IMR-90 (cell line): ENCODE data around the gene COL18A1. TPM values are rescaled to one million over a fixed set of nuclear protein-coding genes. Genes with fewer than 3 reads are reported as not detected.

Experiments
- ATAC-seq: fragments of 200-7000 bp; cut with Tn5 transposase; 2 replicates; pipeline ENCODE4 v1.9.1; 2020; ENCODE audit warnings: low read depth, mild to moderate bottlenecking, moderate library complexity
- BruUV-seq: library from RNA; stranded (reverse); fragments of 400-500 nt; replicated peaks from 2 replicates; lab custom pipeline; 2021; lab: Mats Ljungman, UMichigan
- CTCF ChIA-PET: fragments of 300-600 bp; formaldehyde crosslinking; extraction: SDS; loops from one replicate; lab custom pipeline; 2021; ENCODE audit warnings: antibody characterized with exemption; lab: Yijun Ruan, JAX
- POLR2A ChIA-PET: fragments of 300-600 bp; sonication (Branson Sonifier 250); formaldehyde crosslinking; loops from one replicate; lab custom pipeline; 2022; ENCODE audit warnings: antibody characterized with exemption; ENCODE audit not compliant: unreplicated experiment; lab: Charles Lee
- DNase-seq: peaks from one replicate; pipeline ENCODE4 v3.0.0; 2013
- H2AFZ ChIP-seq: replicated peaks from 2 replicates; pipeline ENCODE3; 2013; ENCODE audit warnings: low read length, mild to moderate bottlenecking; ENCODE audit not compliant: poor library complexity
- H2AK5ac ChIP-seq: 2 replicates; pipeline ENCODE4 v1.6.1; 2013; ENCODE audit warnings: low read depth, low read length, inconsistent platforms
- H2AK9ac ChIP-seq: replicated peaks from 2 replicates; pipeline ENCODE3; 2013; ENCODE audit warnings: mild to moderate bottlenecking, low read depth, low read length, moderate library complexity; ENCODE audit not compliant: poor library complexity
- H2BK120ac ChIP-seq: 2 replicates; pipeline ENCODE4 v1.6.1; 2013; ENCODE audit warnings: low read depth, low read length, inconsistent platforms
- H2BK15ac ChIP-seq: 3 replicates; pipeline ENCODE4 v1.6.1; 2013; ENCODE audit warnings: low read depth, low read length, inconsistent platforms
- H2BK20ac ChIP-seq: 2 replicates; pipeline ENCODE4 v1.6.1; 2013; ENCODE audit warnings: low read depth, mild to moderate bottlenecking, inconsistent platforms, low read length, moderate library complexity
- H2BK5ac ChIP-seq: 2 replicates; pipeline ENCODE4 v1.6.1; 2013; ENCODE audit warnings: mild to moderate bottlenecking, low read depth, low read length, inconsistent platforms; ENCODE audit not compliant: poor library complexity, severe bottlenecking
- H3K14ac ChIP-seq: replicated peaks from 2 replicates; pipeline ENCODE4 v1.6.1; 2013; ENCODE audit warnings: low read depth, low read length, inconsistent platforms
- H3K18ac ChIP-seq: 2 replicates; pipeline ENCODE4 v1.6.1; 2013; ENCODE audit warnings: low read depth, low read length, control low read depth
- H3K23ac ChIP-seq: 2 replicates; pipeline ENCODE4 v1.6.1; 2013; ENCODE audit warnings: low read depth, low read length, inconsistent platforms
- H3K27ac ChIP-seq: 2 replicates; pipeline ENCODE4 v1.5.1; 2013; ENCODE audit warnings: mild to moderate bottlenecking, control low read depth, low read length; ENCODE audit not compliant: insufficient read depth
- H3K27me3 ChIP-seq: 2 replicates; pipeline ENCODE4 v1.6.1; 2013; ENCODE audit warnings: low read length; ENCODE audit not compliant: control insufficient read depth, insufficient read depth
- H3K36me3 ChIP-seq: 2 replicates; pipeline ENCODE4 v1.6.1; 2013; ENCODE audit warnings: low read length, mixed read lengths; ENCODE audit not compliant: control insufficient read depth, insufficient read depth
- H3K4ac ChIP-seq: 2 replicates; pipeline ENCODE4 v1.6.1; 2013; ENCODE audit warnings: low read depth, low read length, inconsistent platforms
- H3K4me1 ChIP-seq: 2 replicates; pipeline ENCODE4 v1.6.1; 2013; ENCODE audit warnings: low read length, mixed read lengths; ENCODE audit not compliant: control insufficient read depth, insufficient read depth
- H3K4me2 ChIP-seq: 2 replicates; pipeline ENCODE4 v1.6.1; 2013; ENCODE audit warnings: low read depth, mild to moderate bottlenecking, control low read depth, low read length, moderate library complexity
- H3K4me3 ChIP-seq: 2 replicates; pipeline ENCODE4 v1.5.1; 2013; ENCODE audit warnings: low read depth, mild to moderate bottlenecking, control low read depth, low read length, moderate library complexity; ENCODE audit not compliant: insufficient read depth
- H3K56ac ChIP-seq: 2 replicates; pipeline ENCODE4 v1.6.1; 2013; ENCODE audit warnings: low read length, inconsistent platforms; ENCODE audit not compliant: insufficient read depth; ENCODE audit errors: extremely low read depth
- H3K79me1 ChIP-seq, 2 experiments: 2 replicates each; pipeline ENCODE4 v1.6.1; 2013; ENCODE audit warnings: low read length in 2 of 2, inconsistent platforms in 1 of 2, low read depth in 1 of 2
- H3K9ac ChIP-seq: 2 replicates; pipeline ENCODE4 v1.6.1; 2013; ENCODE audit warnings: low read depth, low read length, control low read depth
- H3K9me1 ChIP-seq: 2 replicates; pipeline ENCODE4 v1.6.1; 2013; ENCODE audit warnings: low read length, inconsistent platforms; ENCODE audit not compliant: insufficient read depth
- H3K9me3 ChIP-seq: 2 replicates; pipeline ENCODE4 v1.6.1; 2013; ENCODE audit warnings: low read length; ENCODE audit not compliant: control insufficient read depth, insufficient read depth
- H4K20me1 ChIP-seq: 2 replicates; pipeline ENCODE4 v1.6.1; 2013; ENCODE audit warnings: low read length, inconsistent platforms; ENCODE audit not compliant: insufficient read depth
- H4K5ac ChIP-seq: 2 replicates; pipeline ENCODE4 v1.6.1; 2013; ENCODE audit warnings: mild to moderate bottlenecking, low read depth, low read length, control low read depth
- H4K8ac ChIP-seq, 2 experiments: 2 replicates each; pipeline ENCODE4 v1.6.1; 2013; ENCODE audit warnings: low read depth in 2 of 2, low read length in 2 of 2, control low read depth in 1 of 2, inconsistent platforms in 1 of 2
- H4K91ac ChIP-seq: 2 replicates; pipeline ENCODE4 v1.6.1; 2013; ENCODE audit warnings: low read depth, low read length, inconsistent platforms; ENCODE audit not compliant: insufficient read depth
- BHLHE40 ChIP-seq: fragments of 150-350 bp; IDR thresholded peaks from 2 replicates; pipeline ENCODE4 v1.6.1; 2016; ENCODE audit warnings: mild to moderate bottlenecking, low read depth, low read length
- CHD1 ChIP-seq: IDR thresholded peaks from 2 replicates; pipeline ENCODE4 v1.6.1; 2012; ENCODE audit warnings: low read depth, low read length, improper control_type of control experiment
- ELK1 ChIP-seq: fragments of 150-350 bp; IDR thresholded peaks from 2 replicates; pipeline ENCODE4 v1.6.1; 2016; ENCODE audit warnings: low read depth, mild to moderate bottlenecking, low read length, moderate library complexity, borderline replicate concordance
- FOS ChIP-seq: fragments of 150-350 bp; IDR thresholded peaks from 2 replicates; pipeline ENCODE4 v1.6.1; 2016; ENCODE audit warnings: low read depth, low read length
- MAFK ChIP-seq: IDR thresholded peaks from 2 replicates; pipeline ENCODE4 v1.6.1; 2012; ENCODE audit warnings: low read depth, low read length, improper control_type of control experiment
- MAZ ChIP-seq: IDR thresholded peaks from 2 replicates; pipeline ENCODE4 v1.6.1; 2012; ENCODE audit warnings: low read depth, mild to moderate bottlenecking, low read length, improper control_type of control experiment, moderate library complexity, borderline replicate concordance
- MXI1 ChIP-seq: IDR thresholded peaks from 2 replicates; pipeline ENCODE4 v1.6.1; 2012; ENCODE audit warnings: low read depth, mild to moderate bottlenecking, low read length, moderate library complexity, borderline replicate concordance
- NFE2L2 ChIP-seq: fragments of 150-350 bp; IDR thresholded peaks from 2 replicates; pipeline ENCODE4 v1.6.1; 2016; ENCODE audit warnings: low read depth, mild to moderate bottlenecking, low read length
- POLR2A ChIP-seq: IDR thresholded peaks from 2 replicates; pipeline ENCODE4 v1.6.1; 2012; ENCODE audit warnings: mild to moderate bottlenecking, low read depth, low read length
- RAD21 ChIP-seq: IDR thresholded peaks from 2 replicates; pipeline ENCODE4 v1.6.1; 2012; ENCODE audit warnings: low read length, improper control_type of control experiment
- WGBS, 2 experiments: methylation state at CpG; one replicate each; pipeline versions ENCODE4 v1.1.5 to v1.1.7; 2013; ENCODE audit warnings: missing lambda C conversion rate in 2 of 2; ENCODE audit not compliant: insufficient read length in 1 of 2; ENCODE audit errors: extremely low coverage in 2 of 2; 5-methylcytosine and 5-hydroxymethylcytosine counted together
- dilution Hi-C: fragments of 300-500 bp; cut with HindIII; formaldehyde crosslinking; loops from one replicate; pipeline ENCODE4 v1.14.3; 2018; ENCODE audit warnings: low sequenced_read_pairs; ENCODE audit not compliant: unreplicated experiment
- in situ Hi-C: fragments of 300-500 bp; cut with MboI; formaldehyde crosslinking; loops from 3 replicates; pipeline ENCODE4 v1.14.3; 2019; ENCODE audit warnings: low sequenced_read_pairs, inconsistent platforms, mixed read lengths
- intact Hi-C: fragments of 100-400 bp; cut with micrococcal nuclease; formaldehyde crosslinking; loops from 2 replicates; pipeline ENCODE4 v1.10.0; 2022
- polyA plus RNA-seq, 3 experiments: library from polyadenylated mRNA; depleted of rRNA; stranded (reverse); fragments of >200 nt; gene quantifications; 2 replicates each; pipeline ENCODE4 v1.2.3, GENCODE V29; 2012; ENCODE audit warnings: low replicate concordance in 1 of 3
- total RNA-seq: library from RNA; depleted of rRNA; stranded (reverse); fragments of >200 nt; gene quantifications from 2 replicates; pipeline ENCODE4 v1.2.3, GENCODE V29; 2012
- TF ChIP-seq, protein P1 (sequence below): conservative IDR thresholded peaks from 2 replicates; pipeline ENCODE4 v1.5.1; 2012; ENCODE audit warnings: mild to moderate bottlenecking, low read depth, low read length, improper control_type of control experiment

The COL18A1 gene
- total and polyA plus RNA-seq, 2 of the 4 experiments (the other 2 are of a cell fraction) = 4.3 to 46.7 TPM

DNA sequence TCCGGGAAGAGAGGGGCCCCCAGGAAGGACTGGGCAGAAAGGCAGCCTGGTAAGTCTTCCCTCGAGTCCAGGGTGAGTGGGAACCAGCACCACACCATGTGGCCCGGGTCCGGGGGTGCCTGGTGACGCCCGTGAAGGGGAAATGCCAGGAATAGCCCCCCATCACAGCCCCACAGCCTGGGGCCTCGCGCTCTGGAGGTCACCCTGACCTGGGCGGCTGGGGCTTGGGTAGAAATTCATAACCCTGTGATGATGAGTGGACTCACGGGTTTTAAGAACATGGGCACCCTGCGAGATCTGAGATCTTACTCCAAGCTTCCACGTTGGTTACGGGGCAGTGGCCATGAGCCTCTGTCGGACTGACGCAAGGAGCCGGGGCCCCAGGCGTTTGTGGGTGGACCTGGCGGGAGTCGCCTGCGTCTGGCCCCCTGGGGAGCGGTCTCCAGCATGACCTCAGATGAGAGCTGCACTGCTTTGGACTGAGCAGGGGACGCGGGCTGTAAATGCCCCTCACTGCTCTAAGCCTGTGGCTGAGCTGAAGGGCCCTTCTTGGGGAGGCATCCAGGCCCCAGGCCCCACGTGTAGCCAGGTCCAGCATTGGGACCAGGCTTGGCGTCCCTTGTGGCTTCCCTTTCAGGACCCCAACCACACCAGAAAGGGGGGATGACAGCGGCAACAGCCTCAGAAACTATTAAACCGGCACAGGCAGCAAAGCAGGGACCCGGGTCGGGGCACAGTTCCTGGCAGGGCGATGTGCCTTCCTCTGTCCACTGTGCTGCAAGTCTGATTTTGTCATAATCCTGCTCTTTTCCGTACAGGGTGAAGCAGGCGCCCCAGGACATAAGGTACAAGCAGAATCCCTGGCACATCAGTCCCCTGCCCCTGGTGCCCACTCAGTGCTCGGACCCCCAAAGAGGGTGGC is 77.3 kb downstream of the COL18A1 start:
- H3K23ac ChIP-seq = no peak overlapping the region
- WGBS, 2 experiments = 93% methylated on average over 20 of the region's 33 CpGs; no CpG with 5 or more reads in 1 of the 2 experiments
- no peak overlapping the region for H2BK5ac ChIP-seq
- H4K91ac ChIP-seq = no peak overlapping the region
- no peak overlapping the region for H2AK5ac ChIP-seq
- H3K9ac ChIP-seq = no peak overlapping the region
- in situ Hi-C loops = no loop called here
- H3K56ac ChIP-seq = no peak overlapping the region
- H3K14ac ChIP-seq = no peak overlapping the region
- no peaks in the 10 kb centered on the region for H3K9me3 ChIP-seq
- no peak overlapping the region for H2BK15ac ChIP-seq
- no peak overlapping the region for H4K5ac ChIP-seq
- H3K4me3 ChIP-seq = no peak overlapping the region
- no peak for ATAC-seq
- no peak overlapping the region for H2BK120ac ChIP-seq
- H3K36me3 ChIP-seq = peaks cover 74% of the 10 kb centered on the region
- H2AK9ac ChIP-seq = peak overlapping the region; percentile 65
- dilution Hi-C loops = no loop called here
- H3K27me3 ChIP-seq = no peaks in the 10 kb centered on the region
- H2BK20ac ChIP-seq = no peak overlapping the region
- TF ChIP-seq ELK1 (no peak), MAZ (no peak), RAD21 (no peak), CHD1 (no peak), MXI1 (no peak), FOS (no peak), POLR2A (no peak), MAFK (no peak), BHLHE40 (no peak), NFE2L2 (no peak)
- TF ChIP-seq, protein P1, sequence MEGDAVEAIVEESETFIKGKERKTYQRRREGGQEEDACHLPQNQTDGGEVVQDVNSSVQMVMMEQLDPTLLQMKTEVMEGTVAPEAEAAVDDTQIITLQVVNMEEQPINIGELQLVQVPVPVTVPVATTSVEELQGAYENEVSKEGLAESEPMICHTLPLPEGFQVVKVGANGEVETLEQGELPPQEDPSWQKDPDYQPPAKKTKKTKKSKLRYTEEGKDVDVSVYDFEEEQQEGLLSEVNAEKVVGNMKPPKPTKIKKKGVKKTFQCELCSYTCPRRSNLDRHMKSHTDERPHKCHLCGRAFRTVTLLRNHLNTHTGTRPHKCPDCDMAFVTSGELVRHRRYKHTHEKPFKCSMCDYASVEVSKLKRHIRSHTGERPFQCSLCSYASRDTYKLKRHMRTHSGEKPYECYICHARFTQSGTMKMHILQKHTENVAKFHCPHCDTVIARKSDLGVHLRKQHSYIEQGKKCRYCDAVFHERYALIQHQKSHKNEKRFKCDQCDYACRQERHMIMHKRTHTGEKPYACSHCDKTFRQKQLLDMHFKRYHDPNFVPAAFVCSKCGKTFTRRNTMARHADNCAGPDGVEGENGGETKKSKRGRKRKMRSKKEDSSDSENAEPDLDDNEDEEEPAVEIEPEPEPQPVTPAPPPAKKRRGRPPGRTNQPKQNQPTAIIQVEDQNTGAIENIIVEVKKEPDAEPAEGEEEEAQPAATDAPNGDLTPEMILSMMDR = no peak
- no peak overlapping the region for H3K18ac ChIP-seq
- H2AFZ ChIP-seq = no peak overlapping the region
- intact Hi-C loops = no loop called here
- ChIA-PET POLR2A (no interaction called here), CTCF (interaction anchor here (0.8 kb wide), 1 partner anchor 9 kb away, joined by 4 read pairs; no protein-coding TSS in a partner anchor)
- H3K79me1 ChIP-seq = peaks cover 0 to 23% of the 10 kb centered on the region in 2 experiments; a peak in 2 of 4 replicates
- DNase-seq = no peak
- H4K20me1 ChIP-seq = peaks cover 5% of the 10 kb centered on the region
- H3K4ac ChIP-seq = no peak overlapping the region
- peaks cover 11% of the 10 kb centered on the region for H3K9me1 ChIP-seq
- no peak overlapping the region for H3K27ac ChIP-seq
- H4K8ac ChIP-seq = no peak overlapping the region
- H3K4me1 ChIP-seq = peaks cover 2% of the 10 kb centered on the region; the same call in 1 of the 2 replicates
- H3K4me2 ChIP-seq = no peak overlapping the region
- BruUV-seq = no TSS peak
